CD14-positive monocyte (primary cell): Measurements from ENCODE around the gene DPYD. TPM values are rescaled to one million over a fixed set of nuclear protein-coding genes. Genes with fewer than 3 reads are reported as not detected.

Experiments used
- DNase-seq, 3 donors: peaks; one replicate each; pipeline ENCODE4 v3.0.0-alpha.2; 2011 to 2022
- H2AFZ ChIP-seq: 2 replicates; pipeline ENCODE4 v1.6.0; 2012; ENCODE audit warnings: mild to moderate bottlenecking, low read depth, low read length, inconsistent platforms; ENCODE audit not compliant: insufficient read depth, poor library complexity, severe bottlenecking
- H3K27ac ChIP-seq, 2 donors: 1 replicate in 1 of 2; 2 replicates in 1 of 2; pipeline ENCODE4 v1.5.1; 2012 to 2013; ENCODE audit warnings: low read length in 2 of 2, control low read depth in 1 of 2, inconsistent platforms in 1 of 2, low read depth in 1 of 2, mild to moderate bottlenecking in 1 of 2
- H3K27me3 ChIP-seq, 2 donors: one replicate each; pipeline versions ENCODE4 v1.6.0 to v1.6.1; 2011 to 2013; ENCODE audit warnings: low read length in 2 of 2; ENCODE audit not compliant: control insufficient read depth in 2 of 2, insufficient read depth in 2 of 2
- H3K36me3 ChIP-seq, 2 donors: replicated peaks in 1 of 2; 1 replicate in 1 of 2; 2 replicates in 1 of 2; pipeline versions ENCODE4 v1.5.1 to v1.6.1; 2012 to 2013; ENCODE audit warnings: low read length in 2 of 2, control low read depth in 1 of 2, inconsistent platforms in 1 of 2, mild to moderate bottlenecking in 1 of 2; ENCODE audit not compliant: insufficient read depth in 2 of 2, control insufficient read depth in 1 of 2
- H3K4me1 ChIP-seq, 2 donors: 1 replicate in 1 of 2; 2 replicates in 1 of 2; pipeline versions ENCODE4 v1.5.1 to v1.6.1; 2012 to 2013; ENCODE audit warnings: low read length in 2 of 2, control low read depth in 1 of 2, inconsistent platforms in 1 of 2, mild to moderate bottlenecking in 1 of 2, moderate library complexity in 1 of 2; ENCODE audit not compliant: insufficient read depth in 2 of 2, control insufficient read depth in 1 of 2
- H3K4me2 ChIP-seq: replicated peaks from 2 replicates; pipeline ENCODE3; 2012; ENCODE audit warnings: low read length, moderate library complexity, mild to moderate bottlenecking; ENCODE audit not compliant: poor library complexity, severe bottlenecking; ENCODE audit errors: extremely low read depth
- H3K4me3 ChIP-seq, 3 experiments: fragments of 200-600 bp in 1 of 3; sonication (generic) in 1 of 3; replicated peaks in 1 of 3; 1 replicate in 2 of 3; 2 replicates in 1 of 3; pipeline ENCODE4 v1.5.1; 2011 to 2013; ENCODE audit warnings: low read length in 3 of 3, mild to moderate bottlenecking in 3 of 3, control low read depth in 2 of 3, low read depth in 2 of 3, inconsistent platforms in 1 of 3, moderate library complexity in 1 of 3
- H3K79me2 ChIP-seq: 2 replicates; pipeline ENCODE4 v1.6.0; 2012; ENCODE audit warnings: mild to moderate bottlenecking, control low read depth, inconsistent platforms, low read length, moderate library complexity; ENCODE audit not compliant: insufficient read depth
- H3K9ac ChIP-seq: 2 replicates; pipeline ENCODE4 v1.6.0; 2017; ENCODE audit warnings: low read length, mild to moderate bottlenecking; ENCODE audit not compliant: insufficient read depth, poor library complexity, severe bottlenecking
- H3K9me3 ChIP-seq, 2 donors: replicated peaks in 1 of 2; 1 replicate in 1 of 2; 2 replicates in 1 of 2; pipeline versions ENCODE4 v1.5.1 to v1.6.1; 2012 to 2013; ENCODE audit warnings: low read length in 2 of 2, control low read depth in 1 of 2; ENCODE audit not compliant: control insufficient read depth in 1 of 2, insufficient read depth in 1 of 2
- H4K20me1 ChIP-seq: 2 replicates; pipeline ENCODE4 v1.6.0; 2012; ENCODE audit warnings: mild to moderate bottlenecking, low read length, control low read depth, moderate library complexity; ENCODE audit not compliant: insufficient read depth
- H3K27ac Mint-ChIP-seq, 7 donors: one replicate each; pipeline ENCODE4 v1.8.0; 2020; ENCODE audit warnings: mild to moderate bottlenecking in 7 of 7, mixed read lengths in 7 of 7, moderate library complexity in 6 of 7, inconsistent platforms in 2 of 7
- H3K27me3 Mint-ChIP-seq, 3 donors: one replicate each; pipeline ENCODE4 v1.8.0; 2021 to 2022; ENCODE audit warnings: low read depth in 3 of 3, mild to moderate bottlenecking in 3 of 3, mixed read lengths in 3 of 3, moderate library complexity in 3 of 3, inconsistent platforms in 1 of 3
- H3K36me3 Mint-ChIP-seq, 2 donors: one replicate each; pipeline ENCODE4 v1.8.0; 2020; ENCODE audit warnings: mixed read lengths in 2 of 2, inconsistent platforms in 1 of 2, mild to moderate bottlenecking in 1 of 2
- H3K4me1 Mint-ChIP-seq: one replicate; pipeline ENCODE4 v1.8.0; 2020; ENCODE audit warnings: mild to moderate bottlenecking, mixed read lengths
- H3K4me3 Mint-ChIP-seq, 2 donors: one replicate each; pipeline ENCODE4 v1.8.0; 2020; ENCODE audit warnings: mild to moderate bottlenecking in 2 of 2, mixed read lengths in 2 of 2, moderate library complexity in 1 of 2
- H3K9me3 Mint-ChIP-seq, 7 donors: one replicate each; pipeline ENCODE4 v1.8.0; 2020 to 2022; ENCODE audit warnings: mixed read lengths in 7 of 7, mild to moderate bottlenecking in 6 of 7, moderate library complexity in 6 of 7, inconsistent platforms in 2 of 7
- CTCF ChIP-seq: fragments of 200-600 bp; IDR thresholded peaks from one replicate; pipeline ENCODE4 v1.8.0; 2022; ENCODE audit warnings: antibody characterized with exemption, mild to moderate bottlenecking
- intact Hi-C, 2 donors: fragments of 100-400 bp; cut with micrococcal nuclease; formaldehyde crosslinking; loops; one replicate each; pipeline versions ENCODE4 v1.15.0 to v1.15.1; 2023
- polyA plus RNA-seq, 3 donors: library from polyadenylated mRNA; depleted of rRNA in 1 of 3; unstranded in 2 of 3; stranded (reverse) in 1 of 3; fragments of 300-500 nt in 2 of 3; fragments of >200 nt in 1 of 3; fragmentation: Illumina TruSeq in 2 of 3; gene quantifications; 1 replicate in 2 of 3; 2 replicates in 1 of 3; pipeline ENCODE4 v1.2.3, GENCODE V29; 2012 to 2021

DPYD gene
- polyA plus RNA-seq, 3 donors = 87.6 to 171 (median 144) TPM

- no peak for DNase-seq
- Histone ChIP-seq H3K4me3 (no peak overlapping the region), H3K4me2 (no peak overlapping the region), H4K20me1 (peaks cover 72% of the 10 kb centered on the region), H3K27ac (no peak overlapping the region), H3K9ac (no peak overlapping the region), H3K79me2 (no peaks in the 10 kb centered on the region), H3K36me3 (peaks cover 15 to 49% of the 10 kb centered on the region in 2 donors), H3K9me3 (peaks cover 0 to 4% of the 10 kb centered on the region in 2 donors), H3K4me1 (no peaks in the 10 kb centered on the region), H2AFZ (no peak overlapping the region), H3K27me3 (no peaks in the 10 kb centered on the region)
- Mint-ChIP-seq H3K36me3 (peaks cover 29 to 32% of the 10 kb centered on the region in 2 donors), H3K27me3 (no peaks in the 10 kb centered on the region), H3K4me3 (no peak overlapping the region), H3K4me1 (peaks cover 3% of the 10 kb centered on the region), H3K9me3 (peaks cover 0 to 7% (median 3%) of the 10 kb centered on the region in 7 donors), H3K27ac (peak overlapping the region in 2 of 7 donors; percentile 40 to 47)
- intact Hi-C loops = no loop called here
- no peak for TF ChIP-seq CTCF
Observed at GRCh38 chr1:97640677-97641076, 280.2 kb downstream of the DPYD start.

GRCh38 chr1:97636941-97637340, 283.9 kb downstream of the DPYD start:
- H3K27me3 ChIP-seq = no peaks in the 10 kb centered on the region
- H3K9ac ChIP-seq = no peak overlapping the region
- DNase-seq = no peak
- Mint-ChIP-seq H3K27ac (no peak overlapping the region), H3K4me3 (no peak overlapping the region), H3K9me3 (peaks cover 0 to 3% (median 0%) of the 10 kb centered on the region in 7 donors), H3K36me3 (peaks cover 37 to 41% of the 10 kb centered on the region in 2 donors), H3K27me3 (no peaks in the 10 kb centered on the region), H3K4me1 (peaks cover 3% of the 10 kb centered on the region)
- H4K20me1 ChIP-seq = peaks cover 94% of the 10 kb centered on the region
- no peak overlapping the region for H3K27ac ChIP-seq
- H3K9me3 ChIP-seq = no peaks in the 10 kb centered on the region
- H3K36me3 ChIP-seq = peaks cover 21 to 70% of the 10 kb centered on the region in 2 donors
- intact Hi-C loops = no loop called here
- TF ChIP-seq CTCF = no peak
- H3K4me1 ChIP-seq = no peaks in the 10 kb centered on the region
- H3K4me3 ChIP-seq = no peak overlapping the region
- H2AFZ ChIP-seq = no peak overlapping the region
- H3K4me2 ChIP-seq = no peak overlapping the region
- no peaks in the 10 kb centered on the region for H3K79me2 ChIP-seq
